Activated CD8-positive, alpha-beta T cell treated with anti-CD3 and anti-CD28 coated beads for 36 hours (primary cell): ENCODE results near the gene FARP2. TPM values are rescaled to one million over a fixed set of nuclear protein-coding genes. Genes with fewer than 3 reads are reported as not detected.

Experiments used
- ATAC-seq: fragments of 200-7000 bp; cut with Tn5 transposase; one replicate; pipeline ENCODE4 v1.10.0; 2021; ENCODE audit warnings: mild to moderate bottlenecking, moderate library complexity
- CTCF ChIA-PET: fragments of 350-600 bp; sonication (Branson Sonifier 250); formaldehyde crosslinking; loops from one replicate; lab custom pipeline; 2021; ENCODE audit warnings: antibody characterized with exemption; lab: Charles Lee
- POLR2A ChIA-PET: fragments of 350-600 bp; sonication (Branson Sonifier 250); formaldehyde crosslinking; loops from one replicate; lab custom pipeline; 2021; ENCODE audit warnings: antibody characterized with exemption; lab: Charles Lee
- DNase-seq: peaks from one replicate; pipeline ENCODE4 v3.0.0-alpha.2; 2020
- H3K27ac Mint-ChIP-seq: one replicate; pipeline ENCODE4 v1.8.0; 2021; ENCODE audit warnings: mild to moderate bottlenecking, mixed read lengths
- H3K27me3 Mint-ChIP-seq: one replicate; pipeline ENCODE4 v1.8.0; 2021; ENCODE audit warnings: mixed read lengths
- H3K36me3 Mint-ChIP-seq: one replicate; pipeline ENCODE4 v1.8.0; 2021; ENCODE audit warnings: low read depth, mixed read lengths
- H3K4me1 Mint-ChIP-seq: one replicate; pipeline ENCODE4 v1.8.0; 2021; ENCODE audit warnings: low read depth, mixed read lengths
- H3K4me3 Mint-ChIP-seq: one replicate; pipeline ENCODE4 v1.8.0; 2021; ENCODE audit warnings: mild to moderate bottlenecking, moderate library complexity, mixed read lengths
- H3K9me3 Mint-ChIP-seq: one replicate; pipeline ENCODE4 v1.8.0; 2021; ENCODE audit warnings: mixed read lengths
- intact Hi-C: fragments of 100-400 bp; cut with micrococcal nuclease; formaldehyde crosslinking; loops from one replicate; pipeline ENCODE4 v1.10.0; 2022
- total RNA-seq, 2 experiments: library from RNA; stranded (reverse); gene quantifications; one replicate each; pipeline ENCODE4 v1.2.3, GENCODE V29; 2021
- TF ChIP-seq, protein P1 (sequence below): fragments of 200-600 bp; IDR thresholded peaks from one replicate; pipeline ENCODE4 v1.8.0; 2022; ENCODE audit warnings: antibody characterized with exemption, mild to moderate bottlenecking

FARP2 gene
- total RNA-seq, 2 experiments from 2014 or later, result 31.9 to 32.8 TPM

DNA sequence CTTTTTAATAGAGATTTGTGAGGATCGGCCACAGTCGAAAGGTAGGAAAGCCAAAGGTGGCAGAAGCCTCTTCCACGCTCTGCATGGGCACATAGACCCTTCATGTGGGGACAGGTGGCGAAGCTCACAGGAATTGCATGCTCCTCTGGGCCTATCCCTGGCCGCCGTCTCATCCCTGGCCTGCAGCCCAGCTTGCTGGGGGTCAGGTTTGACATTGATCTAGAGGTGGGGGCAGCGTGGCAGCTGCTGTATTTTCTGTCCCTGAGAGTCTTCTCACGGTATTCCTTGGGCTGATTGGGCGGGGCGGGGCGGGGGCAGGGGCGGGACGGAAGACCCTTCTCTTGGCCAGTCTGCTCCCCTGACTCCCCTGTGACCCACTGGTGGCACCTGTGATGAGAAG is 103.4 kb downstream of the FARP2 start:
- TF ChIP-seq, protein P1, sequence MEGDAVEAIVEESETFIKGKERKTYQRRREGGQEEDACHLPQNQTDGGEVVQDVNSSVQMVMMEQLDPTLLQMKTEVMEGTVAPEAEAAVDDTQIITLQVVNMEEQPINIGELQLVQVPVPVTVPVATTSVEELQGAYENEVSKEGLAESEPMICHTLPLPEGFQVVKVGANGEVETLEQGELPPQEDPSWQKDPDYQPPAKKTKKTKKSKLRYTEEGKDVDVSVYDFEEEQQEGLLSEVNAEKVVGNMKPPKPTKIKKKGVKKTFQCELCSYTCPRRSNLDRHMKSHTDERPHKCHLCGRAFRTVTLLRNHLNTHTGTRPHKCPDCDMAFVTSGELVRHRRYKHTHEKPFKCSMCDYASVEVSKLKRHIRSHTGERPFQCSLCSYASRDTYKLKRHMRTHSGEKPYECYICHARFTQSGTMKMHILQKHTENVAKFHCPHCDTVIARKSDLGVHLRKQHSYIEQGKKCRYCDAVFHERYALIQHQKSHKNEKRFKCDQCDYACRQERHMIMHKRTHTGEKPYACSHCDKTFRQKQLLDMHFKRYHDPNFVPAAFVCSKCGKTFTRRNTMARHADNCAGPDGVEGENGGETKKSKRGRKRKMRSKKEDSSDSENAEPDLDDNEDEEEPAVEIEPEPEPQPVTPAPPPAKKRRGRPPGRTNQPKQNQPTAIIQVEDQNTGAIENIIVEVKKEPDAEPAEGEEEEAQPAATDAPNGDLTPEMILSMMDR, result no peak
- POLR2A ChIA-PET, result no interaction called here
- H3K4me1 Mint-ChIP-seq, result no peaks in the 10 kb centered on the region
- H3K27me3 Mint-ChIP-seq, result peaks cover 7% of the 10 kb centered on the region
- no peak for ATAC-seq
- no peak overlapping the region for H3K4me3 Mint-ChIP-seq
- no peak overlapping the region for H3K27ac Mint-ChIP-seq
- H3K9me3 Mint-ChIP-seq, result no peaks in the 10 kb centered on the region
- intact Hi-C loops, result no loop called here
- no peak for DNase-seq
- H3K36me3 Mint-ChIP-seq, result no peaks in the 10 kb centered on the region
- CTCF ChIA-PET, result no interaction called here

DNA sequence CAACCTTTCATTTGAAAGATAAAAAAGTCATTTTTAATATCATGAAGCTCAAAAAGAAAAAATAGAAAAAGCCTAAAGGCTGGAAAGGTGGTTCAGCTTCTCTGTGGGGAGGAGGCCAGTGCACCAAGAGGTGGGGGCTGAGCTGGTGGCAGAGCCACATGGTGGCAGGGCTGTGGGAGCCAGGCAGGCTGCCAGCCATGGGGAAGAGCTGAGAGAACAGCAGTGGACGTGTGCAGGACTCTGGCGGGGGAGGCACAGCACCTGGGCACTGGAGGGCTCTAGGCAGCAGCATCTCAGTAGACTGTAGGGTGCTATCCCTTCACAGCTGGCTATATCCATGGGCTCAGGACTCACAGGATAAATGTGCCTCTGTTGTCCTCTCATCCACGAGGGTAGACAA is 104.5 kb downstream of the FARP2 start:
- H3K36me3 Mint-ChIP-seq, result no peaks in the 10 kb centered on the region
- peaks cover 7% of the 10 kb centered on the region for H3K27me3 Mint-ChIP-seq
- no peak overlapping the region for H3K27ac Mint-ChIP-seq
- no peaks in the 10 kb centered on the region for H3K9me3 Mint-ChIP-seq
- no peaks in the 10 kb centered on the region for H3K4me1 Mint-ChIP-seq
- no peak for DNase-seq
- no peak overlapping the region for H3K4me3 Mint-ChIP-seq
- intact Hi-C loops, result no loop called here
- ChIA-PET CTCF (no interaction called here), POLR2A (no interaction called here)
- TF ChIP-seq, protein P1, result no peak
- no peak for ATAC-seq

DNA sequence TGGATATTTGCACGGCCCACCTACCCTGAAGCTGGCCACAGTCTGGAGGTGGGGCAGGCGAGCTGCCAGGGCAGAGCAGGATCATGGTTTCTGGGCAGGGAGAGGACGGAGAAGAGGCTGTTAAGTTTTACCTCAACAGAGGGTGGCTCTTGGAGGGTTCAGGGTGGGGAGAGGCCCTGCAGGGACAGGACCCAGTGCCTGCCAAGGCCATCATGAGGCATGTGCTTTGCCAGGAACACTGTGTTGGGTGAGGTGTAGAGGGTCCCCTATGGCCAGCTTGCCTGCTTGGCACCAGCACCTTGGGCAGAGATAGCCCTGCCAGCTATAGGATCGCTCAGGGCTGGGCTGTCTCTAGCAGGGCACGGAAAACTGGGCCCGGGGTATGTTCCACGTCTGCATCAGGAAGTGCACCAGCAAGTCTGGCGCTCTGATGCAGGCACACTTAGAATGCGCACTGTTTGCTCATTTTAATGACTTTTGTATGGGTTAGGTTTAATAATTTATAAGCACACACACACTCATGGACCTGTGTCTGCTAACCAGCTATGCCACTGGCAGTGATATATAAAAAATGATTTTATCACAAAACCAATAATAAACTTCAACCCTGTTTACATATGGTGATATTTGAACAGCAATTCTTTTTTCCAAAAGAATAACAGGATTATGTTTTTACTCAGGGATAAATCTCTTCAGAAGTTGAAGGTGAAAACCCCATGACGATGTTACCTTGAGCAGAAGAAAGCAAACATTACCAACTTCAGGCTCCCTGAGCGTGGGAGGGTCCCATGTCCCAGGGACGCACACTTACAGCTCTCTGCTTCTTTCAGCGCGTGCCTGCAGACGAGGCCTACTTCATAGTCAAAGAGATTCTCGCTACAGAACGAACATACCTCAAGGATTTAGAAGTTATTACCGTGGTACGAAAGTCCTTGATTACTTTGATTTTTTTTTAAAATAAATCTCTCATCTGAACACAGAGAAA is 105.9 kb downstream of the FARP2 start:
- Mint-ChIP-seq H3K27me3 (peaks cover 2% of the 10 kb centered on the region), H3K9me3 (no peaks in the 10 kb centered on the region), H3K4me1 (no peaks in the 10 kb centered on the region), H3K36me3 (no peaks in the 10 kb centered on the region), H3K27ac (no peak overlapping the region), H3K4me3 (no peak overlapping the region)
- TF ChIP-seq, protein P1, result no peak
- ChIA-PET POLR2A (no interaction called here), CTCF (no interaction called here)
- intact Hi-C loops, result no loop called here
- DNase-seq (no peak), ATAC-seq (no peak)

DNA sequence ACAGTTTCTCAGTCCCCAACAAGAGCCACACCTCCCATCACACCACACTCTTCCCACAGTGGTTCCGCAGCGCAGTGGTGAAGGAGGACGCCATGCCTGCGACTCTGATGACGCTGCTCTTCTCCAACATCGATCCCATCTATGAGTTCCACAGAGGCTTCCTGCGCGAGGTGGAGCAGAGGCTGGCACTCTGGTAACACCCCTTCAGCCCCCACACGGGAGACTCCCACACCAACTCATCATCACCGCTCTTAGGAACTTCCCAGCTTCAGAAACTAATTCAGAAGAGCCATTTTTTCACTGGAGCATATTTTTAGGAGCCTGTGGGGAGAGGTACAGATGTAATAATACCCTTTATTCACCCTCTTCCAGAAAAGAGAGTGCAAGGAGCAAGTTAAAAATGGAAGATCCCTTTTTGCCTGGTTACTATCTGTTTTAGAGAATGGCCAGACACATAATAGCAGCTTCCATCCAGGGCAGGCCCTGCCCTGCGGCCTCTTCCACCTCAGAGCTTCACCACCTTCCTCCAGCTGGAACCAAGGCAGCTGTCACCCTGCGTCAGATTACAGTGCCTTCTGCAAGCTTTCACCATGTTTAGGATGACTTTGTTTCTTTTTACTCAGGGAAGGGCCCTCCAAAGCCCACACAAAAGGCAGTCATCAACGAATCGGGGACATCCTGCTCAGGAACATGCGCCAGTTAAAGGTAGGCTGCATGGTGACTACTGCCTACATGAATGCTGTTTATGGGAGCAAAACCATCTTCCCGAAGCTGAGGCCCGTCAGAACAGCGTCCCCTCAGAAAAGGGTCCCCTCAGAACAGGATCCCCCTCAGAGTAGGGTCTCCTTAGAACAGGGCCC is 107.4 kb downstream of the FARP2 start:
- no peaks in the 10 kb centered on the region for H3K27me3 Mint-ChIP-seq

More for the DNA sequence above, 107.4 kb downstream of the FARP2 start:
- ATAC-seq (no peak), DNase-seq (no peak)
- TF ChIP-seq, protein P1, result no peak
- ChIA-PET CTCF (no interaction called here), POLR2A (no interaction called here)
- Mint-ChIP-seq H3K4me1 (no peaks in the 10 kb centered on the region), H3K9me3 (no peaks in the 10 kb centered on the region), H3K27ac (no peak overlapping the region), H3K4me3 (no peak overlapping the region), H3K36me3 (no peaks in the 10 kb centered on the region)
- intact Hi-C loops, result no loop called here
